ENCODE measurements around the gene SPATA13. TPM values are rescaled to one million over a fixed set of nuclear protein-coding genes. Genes with fewer than 3 reads are reported as not detected.

Gene SPATA13
- total RNA-seq, 1 experiment from 2014 or later: 14.1 TPM

GRCh38 chr13:24274452-24275021 is 114.0 kb downstream of the SPATA13 start:
- no peaks in the 10 kb centered on the region; a peak in 2 of 7 replicates for H3K36me3 Mint-ChIP-seq (ENCODE audit: insufficient read depth in 1 of 3, low read depth in 3 of 3)
- no peak for DNase-seq
- no CpG with 5 or more reads among the region's 6 CpGs for WGBS (ENCODE audit: extremely low coverage, insufficient read length, low lambda C conversion rate)

More at GRCh38 chr13:24274452-24275021, 114.0 kb downstream of the SPATA13 start:
- no peak overlapping the region for H3K18ac ChIP-seq (ENCODE audit: insufficient read length, low read depth, low read length)
- no peaks in the 10 kb centered on the region for H3K9me3 ChIP-seq (ENCODE audit: control insufficient read depth, low read depth, low read length)
- no peaks in the 10 kb centered on the region for H3K79me1 ChIP-seq (ENCODE audit: insufficient read depth, low read depth, low read length, poor library complexity, severe bottlenecking)
- no peaks in the 10 kb centered on the region for H3K79me2 ChIP-seq (ENCODE audit: insufficient read depth, low read length)
- no peak overlapping the region for H2AFZ ChIP-seq (ENCODE audit: low read length)
- no peak overlapping the region for H2BK12ac ChIP-seq (ENCODE audit: insufficient read length, low read depth, low read length)
- H2BK120ac ChIP-seq (ENCODE audit: low read depth, low read length, poor library complexity, severe bottlenecking): no peak overlapping the region
- Mint-ChIP-seq H3K4me3 (no peak overlapping the region), H3K27me3 (ENCODE audit: low read depth) (no peaks in the 10 kb centered on the region; the same call in 1 of the 2 replicates), H3K27ac (no peak overlapping the region), H3K9me3 (no peaks in the 10 kb centered on the region), H3K4me1 (peaks cover 6 to 19% of the 10 kb centered on the region in 2 experiments)
- TF ChIP-seq CTCF (conservative IDR thresholded peaks at IDR 0.05): no peak
- no peak overlapping the region for H4K5ac ChIP-seq (ENCODE audit: insufficient read length, low read depth, low read length)
- H3K14ac ChIP-seq (ENCODE audit: insufficient read depth, low read length): no peak overlapping the region
- no peak overlapping the region for H3K27ac ChIP-seq (ENCODE audit: insufficient read length, low read depth, low read length)
- H4K91ac ChIP-seq (ENCODE audit: insufficient read length, low read depth, low read length): no peak overlapping the region
- no peaks in the 10 kb centered on the region for H4K20me1 ChIP-seq (ENCODE audit: control insufficient read depth, insufficient read depth, insufficient read length)
- no peak overlapping the region for H3K4me2 ChIP-seq (ENCODE audit: insufficient read depth, insufficient read length, low read length)
- no peak overlapping the region for H3K56ac ChIP-seq (ENCODE audit: insufficient read length, low read depth, low read length)
- H2BK15ac ChIP-seq (ENCODE audit: low read depth, low read length): no peak overlapping the region
- H3K4me1 ChIP-seq (ENCODE audit: insufficient read depth, low read length): no peaks in the 10 kb centered on the region
- H3T11ph ChIP-seq (ENCODE audit: low read length): no peak overlapping the region
- no peak overlapping the region for H3K23ac ChIP-seq (ENCODE audit: insufficient read length, low read depth, low read length)
- H3K4ac ChIP-seq (ENCODE audit: low read depth, low read length): no peak overlapping the region
- H4K8ac ChIP-seq (replicated peaks; ENCODE audit: insufficient read length, low read depth, low read length): no peak overlapping the region
- H2BK20ac ChIP-seq (ENCODE audit: low read depth, low read length, poor library complexity, severe bottlenecking): no peak overlapping the region
- no peaks in the 10 kb centered on the region for H3K23me2 ChIP-seq (ENCODE audit: insufficient read length, low read depth, low read length, poor library complexity, severe bottlenecking)
- H2AK5ac ChIP-seq (ENCODE audit: insufficient read length, low read length): no peak overlapping the region
- H3K27me3 ChIP-seq (ENCODE audit: insufficient read depth, low read length): no peaks in the 10 kb centered on the region
- H3K9ac ChIP-seq (ENCODE audit: extremely low read depth, insufficient read length, low read length): no peak overlapping the region
- H2BK5ac ChIP-seq (ENCODE audit: insufficient read length, low read length): no peak overlapping the region

All from H9 (cell line).